Astrocyte of the spinal cord (primary cell): ENCODE results near the gene ELMO1.

Experiments used
- DNase-seq: peaks from one replicate; pipeline ENCODE4 v3.0.0; 2011; ENCODE audit warnings: low read depth, low spot score
- H3K4me3 ChIP-seq: 2 replicates; pipeline ENCODE4 v1.5.1; 2011; ENCODE audit warnings: low read depth, mild to moderate bottlenecking, low read length, moderate library complexity
- in situ Hi-C: cut with HindIII; loops from 2 replicates; pipeline ENCODE4 v1.10.0; 2017; ENCODE audit warnings: low sequenced_read_pairs
- TF ChIP-seq, protein P1 (sequence below): IDR thresholded peaks from 2 replicates; pipeline ENCODE4 v1.5.1; 2012; ENCODE audit warnings: low read depth, mild to moderate bottlenecking, low read length, inconsistent platforms

The ELMO1 gene

DNA sequence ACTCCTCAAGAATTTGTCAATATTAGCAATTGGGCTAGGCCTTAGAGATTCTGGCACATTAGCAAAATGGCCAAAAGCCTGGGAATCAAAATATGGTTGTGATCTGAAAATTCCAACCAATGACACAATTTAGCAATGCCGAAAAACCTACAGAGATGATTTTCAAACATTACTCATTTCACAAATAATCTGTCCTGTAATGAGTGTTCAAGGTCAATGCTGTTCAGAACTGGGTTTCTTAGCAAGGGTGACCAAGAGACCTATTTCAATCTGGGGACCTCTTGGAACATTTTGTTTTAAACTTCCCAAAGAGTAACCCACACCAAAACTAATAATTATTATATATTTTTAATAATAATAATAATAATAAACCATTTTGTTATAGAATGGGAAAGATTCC is 24.1 kb downstream of the ELMO1 start:
- no peak for DNase-seq
- H3K4me3 ChIP-seq, result no peak overlapping the region
- TF ChIP-seq, protein P1, sequence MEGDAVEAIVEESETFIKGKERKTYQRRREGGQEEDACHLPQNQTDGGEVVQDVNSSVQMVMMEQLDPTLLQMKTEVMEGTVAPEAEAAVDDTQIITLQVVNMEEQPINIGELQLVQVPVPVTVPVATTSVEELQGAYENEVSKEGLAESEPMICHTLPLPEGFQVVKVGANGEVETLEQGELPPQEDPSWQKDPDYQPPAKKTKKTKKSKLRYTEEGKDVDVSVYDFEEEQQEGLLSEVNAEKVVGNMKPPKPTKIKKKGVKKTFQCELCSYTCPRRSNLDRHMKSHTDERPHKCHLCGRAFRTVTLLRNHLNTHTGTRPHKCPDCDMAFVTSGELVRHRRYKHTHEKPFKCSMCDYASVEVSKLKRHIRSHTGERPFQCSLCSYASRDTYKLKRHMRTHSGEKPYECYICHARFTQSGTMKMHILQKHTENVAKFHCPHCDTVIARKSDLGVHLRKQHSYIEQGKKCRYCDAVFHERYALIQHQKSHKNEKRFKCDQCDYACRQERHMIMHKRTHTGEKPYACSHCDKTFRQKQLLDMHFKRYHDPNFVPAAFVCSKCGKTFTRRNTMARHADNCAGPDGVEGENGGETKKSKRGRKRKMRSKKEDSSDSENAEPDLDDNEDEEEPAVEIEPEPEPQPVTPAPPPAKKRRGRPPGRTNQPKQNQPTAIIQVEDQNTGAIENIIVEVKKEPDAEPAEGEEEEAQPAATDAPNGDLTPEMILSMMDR, result no peak
- in situ Hi-C loops, result no loop called here

DNA sequence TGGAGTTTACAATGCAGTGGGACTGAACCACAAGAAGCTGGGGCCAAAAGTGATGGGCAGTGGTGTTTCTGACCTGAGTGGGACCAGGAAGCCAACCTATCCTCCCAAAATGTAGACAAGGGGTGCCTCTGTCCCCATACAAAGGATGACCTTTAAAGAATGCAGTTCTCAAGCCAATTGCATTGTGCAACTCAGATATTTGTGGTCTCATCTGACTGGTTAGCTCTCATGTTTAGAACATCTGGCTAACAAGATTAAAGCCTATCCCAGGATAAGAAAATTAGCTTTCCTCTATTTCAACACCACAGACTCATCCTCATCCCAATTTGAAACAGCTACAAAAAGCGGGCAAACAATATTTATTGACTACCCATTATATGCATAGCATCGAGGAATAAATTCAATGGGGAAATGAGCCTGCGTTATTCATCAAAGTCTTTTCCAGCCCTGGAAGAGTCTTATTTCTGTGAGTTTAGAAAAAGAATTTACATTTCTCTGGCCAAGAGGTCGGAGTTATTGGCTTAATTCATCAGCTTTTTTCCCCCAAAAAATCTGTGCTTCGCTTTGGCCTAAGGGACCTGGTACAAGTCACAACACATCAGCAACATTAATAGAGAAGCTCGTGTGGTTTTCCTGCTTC is 26.7 kb downstream of the ELMO1 start:
- in situ Hi-C loops, result no loop called here
- TF ChIP-seq, protein P1, result no peak
- no peak overlapping the region for H3K4me3 ChIP-seq

DNA sequence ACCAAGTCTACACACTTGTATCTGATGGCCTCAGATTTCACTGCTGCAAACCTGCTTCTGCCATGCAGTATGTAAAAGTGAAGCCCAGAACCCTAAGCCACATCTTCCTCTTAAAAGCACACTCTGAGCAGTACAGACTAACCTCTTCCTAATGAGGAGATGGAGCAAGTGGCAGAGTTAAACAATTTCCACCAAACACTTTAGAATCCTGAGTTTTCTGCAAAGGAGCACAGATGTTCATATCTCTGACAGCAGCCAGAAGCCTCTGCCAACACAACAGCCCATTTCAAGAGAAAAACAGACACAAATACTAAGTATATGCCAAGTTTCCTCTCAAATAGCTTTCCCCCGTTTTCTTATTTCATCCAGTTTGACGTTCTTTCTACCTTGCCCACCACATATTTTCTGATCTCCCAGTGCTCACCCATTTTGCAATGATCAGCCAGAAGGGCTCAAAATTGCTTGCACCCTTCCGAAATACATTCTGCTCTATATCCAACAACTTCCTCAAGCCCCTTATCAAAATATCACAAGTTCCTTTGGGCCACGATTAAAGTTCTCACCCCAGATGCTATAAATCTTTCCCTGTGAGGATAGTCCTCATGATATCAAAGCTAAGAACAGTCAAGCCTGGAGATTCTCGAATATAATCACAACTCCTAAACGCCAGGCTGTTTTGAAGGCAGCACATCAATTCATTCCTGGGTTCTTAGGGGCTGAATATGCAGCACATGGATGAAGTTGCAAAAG is 27.5 kb downstream of the ELMO1 start:
- DNase-seq, result no peak
- TF ChIP-seq, protein P1, result no peak
- no peak overlapping the region for H3K4me3 ChIP-seq
- in situ Hi-C loops, result no loop called here

More for the DNA sequence above, 26.7 kb downstream of the ELMO1 start:
- DNase-seq, result no peak

DNA sequence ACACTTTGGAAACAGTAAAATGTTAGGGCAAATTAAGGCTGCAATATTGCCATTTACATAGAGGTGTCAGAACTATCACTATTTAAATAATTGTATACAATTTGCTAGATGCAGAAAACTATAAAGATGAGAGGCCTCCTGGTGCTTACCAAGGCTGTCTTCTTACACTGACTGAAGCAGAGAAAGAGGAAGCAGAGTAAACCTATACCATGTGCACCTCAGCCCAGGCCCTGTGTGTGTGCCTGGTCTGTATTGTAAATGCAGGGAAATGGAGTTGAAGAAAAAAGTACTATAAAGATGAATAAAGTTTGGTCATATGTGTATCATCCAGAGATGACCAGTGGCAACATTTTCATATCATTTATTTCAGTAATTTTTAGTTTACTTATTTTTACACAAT is 29.2 kb downstream of the ELMO1 start:
- no peak overlapping the region for H3K4me3 ChIP-seq
- TF ChIP-seq, protein P1, result no peak
- DNase-seq, result no peak
- in situ Hi-C loops, result no loop called here

DNA sequence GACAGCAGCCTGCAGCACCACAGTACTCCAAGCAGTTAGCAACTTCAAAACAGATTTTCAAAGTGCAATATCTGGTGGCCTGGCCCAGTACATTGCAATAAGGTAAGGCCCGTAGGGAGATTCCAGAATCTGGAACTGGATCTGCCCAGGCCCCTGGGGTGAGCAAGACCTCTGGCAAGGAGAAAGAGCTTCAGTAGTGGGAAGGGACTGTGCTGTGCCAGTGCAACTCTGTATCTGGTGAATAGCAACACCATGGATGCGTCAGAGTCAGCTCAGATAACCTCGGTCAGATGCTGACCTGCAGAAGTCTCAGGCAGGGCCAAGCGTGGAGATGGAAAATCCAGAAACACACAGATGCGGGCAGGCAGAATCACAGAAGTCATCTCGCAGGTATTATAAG is 30.3 kb downstream of the ELMO1 start:
- DNase-seq, result no peak
- H3K4me3 ChIP-seq, result no peak overlapping the region
- in situ Hi-C loops, result no loop called here
- TF ChIP-seq, protein P1, result no peak

DNA sequence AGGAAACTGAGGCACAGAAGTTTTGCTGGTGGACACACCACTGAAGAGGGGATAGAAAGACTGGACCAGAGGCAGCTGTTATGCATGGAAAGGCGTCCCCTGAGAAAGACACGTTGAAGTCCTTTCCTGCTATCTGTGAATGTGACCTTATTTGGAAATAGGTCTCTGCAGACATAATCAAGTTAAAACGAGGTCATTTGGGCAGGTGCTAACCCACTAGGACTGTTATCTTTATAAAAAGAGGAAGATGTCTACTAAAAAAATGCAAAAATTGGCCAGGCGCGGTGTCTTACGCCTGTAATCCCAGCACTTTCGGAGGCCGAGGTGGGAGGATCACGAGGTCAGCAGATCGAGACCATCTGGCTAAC is 31.6 kb downstream of the ELMO1 start:
- in situ Hi-C loops, result no loop called here
- TF ChIP-seq, protein P1, result no peak
- H3K4me3 ChIP-seq, result no peak overlapping the region
- DNase-seq, result no peak
